ENCODE results near the gene LAMA3.

GRCh38 chr18:23930002-23930401 is 240.7 kb downstream of the LAMA3 start:
- TF ChIP-seq CTCF (conservative IDR thresholded peaks at IDR 0.05 in 1 of 2, IDR thresholded peaks at IDR 0.05 in 1 of 2; ENCODE audit: extremely low read depth in 1 of 2, insufficient read depth in 1 of 2, low read depth in 1 of 2, low read length in 2 of 2) (no peak), EZH2 (IDR thresholded peaks at IDR 0.05; ENCODE audit: borderline replicate concordance, low read length) (no peak)

All from mammary epithelial cell (primary cell).